GM12892 (cell line): Measurements from ENCODE around the gene POGK.

Experiments used
- DNase-seq: peaks from one replicate; pipeline ENCODE4 v3.0.0; 2011; ENCODE audit not compliant: insufficient read length
- FAIRE-seq: peaks from 2 replicates; lab custom pipeline; 2011; peaks lifted over from hg19 to GRCh38; lab: Jason Lieb, UNC
- POLR2A ChIP-seq: IDR thresholded peaks from 2 replicates; pipeline ENCODE4 v1.6.1; 2011; ENCODE audit warnings: low read depth, low read length, control low read depth
- POLR2AphosphoS5 ChIP-seq: IDR thresholded peaks from 2 replicates; pipeline ENCODE4 v1.6.1; 2011; ENCODE audit warnings: low read depth, low read length, control low read depth
- TAF1 ChIP-seq: IDR thresholded peaks from 2 replicates; pipeline ENCODE4 v1.6.1; 2011; ENCODE audit warnings: low read depth, mild to moderate bottlenecking, control low read depth, low read length, borderline replicate concordance

Gene POGK

GRCh38 chr1:166839600-166840308 is 479 bp downstream of the POGK start:
- FAIRE-seq (no peak), DNase-seq (peak; percentile 39)

GRCh38 chr1:166840309-166841274 is 1.3 kb downstream of the POGK start:
- FAIRE-seq (no peak), DNase-seq (no peak)
- TF ChIP-seq POLR2AphosphoS5, result no peak
- 0 out of 2 replicates have a peak, but pooled peaks have one; percentile 16 for TF ChIP-seq TAF1

More at GRCh38 chr1:166839600-166840308, 479 bp downstream of the POGK start:
- TF ChIP-seq POLR2AphosphoS5 (no peak), POLR2A (no peak), TAF1 (no peak)

GRCh38 chr1:166843322-166843721 is 4.0 kb downstream of the POGK start:
- TF ChIP-seq POLR2AphosphoS5 (no peak), POLR2A (no peak), TAF1 (no peak)
- no peak for DNase-seq
- FAIRE-seq, result no peak

- FAIRE-seq (no peak), DNase-seq (no peak)
- TF ChIP-seq TAF1 (no peak), POLR2A (no peak)
Observed at GRCh38 chr1:166843769-166844596, 4.7 kb downstream of the POGK start.

GRCh38 chr1:166844791-166845190 is 5.5 kb downstream of the POGK start:
- FAIRE-seq, result no peak
- no peak for TF ChIP-seq TAF1
- no peak for TF ChIP-seq POLR2A
- no peak for TF ChIP-seq POLR2AphosphoS5
- DNase-seq, result no peak

GRCh38 chr1:166848193-166848592 is 8.9 kb downstream of the POGK start:
- FAIRE-seq, result no peak
- no peak for DNase-seq
- TF ChIP-seq POLR2A, result no peak
- no peak for TF ChIP-seq TAF1
- no peak for TF ChIP-seq POLR2AphosphoS5

- FAIRE-seq (no peak), DNase-seq (no peak)
- TF ChIP-seq TAF1 (no peak), POLR2A (no peak), POLR2AphosphoS5 (no peak)
Observed at GRCh38 chr1:166849135-166849534, 9.9 kb downstream of the POGK start.

GRCh38 chr1:166852918-166853317 is 13.6 kb downstream of the POGK start:
- TF ChIP-seq TAF1 (no peak), POLR2AphosphoS5 (no peak), POLR2A (no peak)
- FAIRE-seq (no peak), DNase-seq (no peak)

- TF ChIP-seq TAF1 (no peak), POLR2AphosphoS5 (no peak), POLR2A (no peak)
- FAIRE-seq, result no peak
- no peak for DNase-seq
Observed at GRCh38 chr1:166855558-166855957, 16.3 kb downstream of the POGK start.

- FAIRE-seq (no peak), DNase-seq (no peak)
- TF ChIP-seq TAF1 (no peak), POLR2A (no peak), POLR2AphosphoS5 (no peak)
Observed at GRCh38 chr1:166857995-166858394, 18.7 kb downstream of the POGK start.

GRCh38 chr1:166858726-166859419 is 19.6 kb downstream of the POGK start:
- FAIRE-seq (no peak), DNase-seq (no peak)
- TF ChIP-seq TAF1 (no peak), POLR2AphosphoS5 (no peak), POLR2A (no peak)
